HG02943 (cell line): Measurements from ENCODE around the gene HDAC10.

Experiments used
- ATAC-seq: cut with Tn5 transposase; IDR thresholded peaks from one replicate; pipeline ENCODE4 v1.9.1; 2021; ENCODE audit warnings: mild to moderate bottlenecking, low read depth, moderate library complexity; ENCODE audit not compliant: unreplicated experiment

Gene HDAC10

DNA sequence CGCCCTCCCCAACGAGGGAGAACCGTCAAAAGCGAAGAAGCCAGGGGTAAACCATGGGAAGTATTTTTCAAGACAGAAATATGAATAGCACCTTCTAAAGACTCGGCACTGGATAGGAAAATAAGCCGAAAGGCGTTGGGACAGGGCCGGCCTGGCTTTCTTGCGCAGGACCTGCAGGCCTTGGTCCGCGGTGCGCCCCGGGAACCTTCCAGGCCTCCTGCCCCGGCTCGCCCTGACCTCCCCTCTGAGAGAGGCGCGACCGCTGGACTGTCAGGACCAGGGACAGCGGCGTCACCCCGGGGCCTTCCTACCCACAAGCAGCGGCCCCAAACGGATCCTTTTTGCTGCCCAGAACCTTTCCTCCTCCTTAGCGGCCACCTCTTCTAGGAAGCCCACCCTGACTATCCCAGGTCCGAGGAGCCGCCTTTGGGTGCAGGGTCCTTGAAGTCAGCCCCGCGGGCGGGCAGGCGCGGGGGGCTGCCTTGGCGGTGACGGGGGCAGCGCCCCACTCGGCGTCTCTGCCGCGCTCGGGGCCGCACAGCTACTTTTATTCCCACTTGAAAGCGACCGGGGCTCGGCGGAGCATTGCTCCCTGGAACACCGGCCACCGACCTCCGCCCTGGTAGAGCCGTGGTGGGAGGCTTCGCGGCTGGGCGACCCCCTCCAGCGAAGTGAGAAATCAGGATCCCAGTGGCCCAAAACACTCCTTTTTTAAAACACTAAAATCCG, 19.8 kb upstream of the HDAC10 start:
- no peak for ATAC-seq

DNA sequence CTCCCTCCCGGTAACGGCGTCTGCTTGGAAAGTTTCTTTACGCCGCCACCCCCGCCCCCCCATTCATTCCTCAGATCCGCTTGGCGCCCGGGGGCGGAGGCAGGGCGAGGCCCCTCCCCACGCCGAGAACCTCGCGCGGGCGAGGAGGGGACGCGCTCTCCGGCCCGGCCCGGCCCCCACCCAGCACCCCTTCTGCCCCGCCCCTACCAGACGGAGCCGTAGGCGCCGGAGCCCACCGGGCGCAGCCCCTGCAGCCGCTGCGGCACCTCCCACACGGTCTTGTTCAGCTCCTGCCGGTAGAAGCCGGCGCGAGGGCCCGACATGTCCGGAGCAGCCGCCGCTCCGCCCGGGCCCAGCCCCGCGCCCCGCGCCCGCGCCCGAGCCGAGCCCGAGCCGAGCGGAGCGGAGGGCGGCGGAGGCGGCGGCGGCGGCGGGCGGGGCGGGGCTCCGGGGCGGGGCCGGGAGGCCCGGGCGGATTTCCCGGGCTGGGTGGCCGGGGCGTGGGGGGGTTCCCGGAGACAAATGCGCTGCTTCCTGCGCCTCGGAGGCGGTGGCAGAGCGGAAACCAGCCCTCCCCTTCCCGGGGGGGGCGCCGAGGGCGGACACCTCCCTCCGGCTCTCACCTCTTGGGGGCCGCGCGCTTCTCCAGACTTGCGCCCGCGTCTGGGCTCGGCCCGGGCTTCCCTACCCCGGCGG, 19.1 kb upstream of the HDAC10 start, which contains the start of gene MAPK11:
Gene MAPK11 (minus strand): TSS at position 411 of the 696 bp plus-strand sequence. CDS start 88 bp downstream, at position 323.
- ATAC-seq, result no peak

DNA sequence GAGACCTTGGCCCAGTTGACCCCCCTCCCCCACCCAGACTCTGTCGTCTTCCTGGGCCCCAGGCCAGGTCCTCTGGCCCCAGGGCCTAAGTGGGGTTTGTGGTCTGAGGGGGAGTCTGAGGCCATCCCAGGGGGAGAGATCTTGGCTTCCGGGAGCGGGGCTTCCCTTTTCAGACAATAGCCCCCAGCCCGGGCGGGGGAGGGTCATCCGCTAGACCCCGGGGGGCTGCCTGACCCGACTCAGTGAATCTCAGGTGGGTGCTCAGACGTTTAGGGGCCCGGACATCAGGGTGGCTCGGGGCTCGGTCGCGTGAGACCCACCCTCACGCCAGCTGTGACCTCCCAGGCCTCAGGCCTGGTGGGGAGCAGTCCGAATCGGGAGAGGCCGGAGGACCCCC, 18.5 kb upstream of the HDAC10 start:
- ATAC-seq, result no peak

DNA sequence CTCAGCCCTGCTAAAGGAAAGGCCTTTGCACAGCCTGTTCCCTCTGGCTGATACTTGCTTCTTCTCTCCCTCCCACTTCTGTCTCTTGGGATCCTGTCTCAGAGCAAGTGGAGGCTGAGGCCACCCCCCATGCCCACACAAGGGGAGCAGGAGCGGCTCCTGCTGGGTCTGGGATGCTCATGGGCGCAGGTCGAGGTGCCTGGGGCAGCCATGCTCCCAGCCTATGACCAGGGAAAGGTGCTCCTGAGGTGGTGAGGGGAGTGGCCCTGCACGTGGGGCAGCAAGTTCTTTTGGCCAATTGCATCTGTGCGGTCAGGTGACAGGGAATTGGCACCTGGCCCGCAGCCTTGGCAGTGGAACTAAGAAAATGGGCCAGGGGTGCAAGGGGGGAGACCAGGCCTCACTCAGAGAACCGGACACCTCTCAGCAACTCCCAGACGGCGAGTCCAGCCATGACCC, 17.6 kb upstream of the HDAC10 start:
- no peak for ATAC-seq

DNA sequence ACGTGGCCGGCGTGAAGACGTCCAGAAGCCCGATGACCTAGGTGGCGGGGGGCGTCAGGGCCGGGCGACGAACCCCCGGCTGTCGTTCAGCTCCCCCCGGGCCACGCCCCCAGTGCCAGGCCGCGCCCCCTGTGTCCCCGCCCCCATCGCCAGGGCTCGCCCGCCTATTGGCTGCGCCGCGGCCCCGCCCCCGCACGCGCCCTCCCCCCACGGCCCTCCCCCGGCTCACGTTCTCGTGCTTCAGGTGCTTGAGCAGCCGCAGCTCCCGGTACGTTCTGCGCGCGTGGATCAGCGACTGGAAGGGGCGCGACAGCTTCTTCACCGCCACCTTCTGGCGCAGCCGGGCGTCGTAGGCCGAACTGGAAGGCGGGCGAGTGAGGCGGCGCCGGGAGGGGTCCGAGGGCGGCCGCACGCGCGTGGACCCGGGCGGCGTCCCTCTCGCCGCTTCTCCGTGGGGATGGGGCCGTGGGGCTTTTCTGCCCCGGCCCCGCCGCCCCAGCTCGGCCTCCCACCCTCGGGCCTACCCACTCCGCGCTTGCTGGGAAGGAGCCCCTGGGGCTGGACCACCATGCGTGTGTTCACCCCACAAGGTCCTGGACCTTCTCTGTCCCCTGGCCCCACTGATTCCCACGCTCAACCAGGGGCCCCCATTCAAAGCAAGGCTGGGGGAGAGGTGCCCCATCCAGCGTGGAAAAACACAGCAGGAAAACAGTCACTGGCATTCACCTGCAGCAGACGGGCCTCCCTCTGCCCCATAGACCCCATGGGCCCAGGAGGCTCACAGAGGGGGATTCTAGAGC, 16.7 kb upstream of the HDAC10 start:
- ATAC-seq, result no peak

DNA sequence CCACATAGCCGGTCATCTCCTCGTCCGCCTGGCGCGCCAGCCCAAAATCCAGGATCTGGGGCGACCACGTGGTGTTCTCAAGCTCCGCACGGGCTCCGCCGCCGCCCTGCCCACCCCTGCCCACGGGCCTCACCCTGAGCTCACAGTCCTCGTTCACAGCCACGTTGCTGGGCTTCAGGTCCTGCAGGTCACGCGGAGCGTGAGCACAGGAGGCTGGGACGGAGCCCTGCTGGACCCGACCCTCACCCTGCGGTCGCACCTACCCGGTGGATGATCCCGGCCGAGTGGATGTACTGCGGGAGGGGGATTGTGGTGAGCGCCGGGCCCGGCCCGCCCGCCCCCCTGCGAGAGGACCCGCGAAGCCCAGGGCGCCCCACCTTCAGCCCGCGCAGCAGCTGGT, 15.9 kb upstream of the HDAC10 start:
- ATAC-seq, result no peak

DNA sequence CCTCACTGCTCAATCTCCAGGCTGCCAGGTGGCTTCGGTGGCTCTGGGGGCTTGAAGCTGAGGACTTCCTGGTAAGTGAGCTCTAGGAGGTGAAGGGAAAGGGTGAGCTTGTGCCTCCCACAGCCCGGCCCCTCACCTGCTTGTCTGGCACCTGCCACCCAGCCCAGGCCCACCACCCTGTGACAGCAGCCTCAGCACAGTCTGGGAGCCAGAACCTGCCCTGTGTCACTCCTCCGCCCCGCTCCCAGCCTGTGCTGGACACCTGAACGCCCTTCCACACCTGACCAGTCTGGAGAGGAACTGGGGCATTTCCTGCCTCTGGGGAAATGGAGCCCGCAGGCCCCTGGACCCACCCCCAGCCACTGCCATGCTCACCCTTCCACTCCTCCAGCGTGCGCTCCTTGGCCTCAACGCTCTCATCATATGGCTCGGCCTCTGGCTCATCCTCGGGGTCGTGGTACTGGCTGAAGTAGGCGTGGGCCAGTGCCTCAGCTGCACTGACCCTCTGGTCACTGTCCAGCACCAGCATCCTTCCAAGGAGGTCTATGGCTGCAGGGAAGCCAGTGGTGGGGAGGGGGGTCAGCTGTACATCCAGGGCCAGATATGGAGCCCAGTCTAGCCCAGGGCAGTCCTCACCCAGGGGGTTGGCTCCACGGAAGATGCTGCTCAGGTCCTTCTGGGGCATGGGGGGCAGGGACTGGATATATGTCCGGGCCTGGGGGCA, 14.0 kb upstream of the HDAC10 start:
- ATAC-seq, result no peak

DNA sequence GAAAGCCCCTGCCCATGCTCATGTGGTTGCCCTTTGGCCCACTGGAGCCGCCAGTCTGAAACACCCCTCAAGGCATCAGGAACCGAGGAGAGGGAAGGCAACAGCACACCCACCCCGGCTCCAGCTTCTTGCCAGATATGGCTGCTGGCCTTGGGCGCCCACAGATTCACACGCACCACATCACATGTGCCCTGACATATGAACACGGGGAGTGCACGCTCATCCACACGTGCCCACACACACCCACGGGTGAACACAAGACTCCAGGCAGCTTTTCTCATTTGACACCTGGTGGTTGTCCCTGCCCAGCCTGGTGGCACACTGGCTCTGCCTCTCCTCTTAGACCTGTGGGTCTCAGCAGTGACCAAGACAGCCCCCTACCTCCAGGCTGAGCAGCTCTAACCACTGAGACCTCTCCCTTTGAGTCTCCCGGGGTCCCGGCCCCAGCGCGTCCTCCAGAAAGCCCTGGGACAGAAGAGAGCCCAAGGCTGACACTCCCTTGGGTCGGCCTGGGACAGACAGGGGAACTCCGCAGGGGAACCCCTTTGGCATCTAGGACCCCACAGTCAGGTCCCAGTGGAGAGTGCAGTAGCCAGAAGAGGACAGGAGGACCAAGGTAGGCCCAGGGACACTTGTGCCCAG, 13.2 kb upstream of the HDAC10 start:
- no peak for ATAC-seq

DNA sequence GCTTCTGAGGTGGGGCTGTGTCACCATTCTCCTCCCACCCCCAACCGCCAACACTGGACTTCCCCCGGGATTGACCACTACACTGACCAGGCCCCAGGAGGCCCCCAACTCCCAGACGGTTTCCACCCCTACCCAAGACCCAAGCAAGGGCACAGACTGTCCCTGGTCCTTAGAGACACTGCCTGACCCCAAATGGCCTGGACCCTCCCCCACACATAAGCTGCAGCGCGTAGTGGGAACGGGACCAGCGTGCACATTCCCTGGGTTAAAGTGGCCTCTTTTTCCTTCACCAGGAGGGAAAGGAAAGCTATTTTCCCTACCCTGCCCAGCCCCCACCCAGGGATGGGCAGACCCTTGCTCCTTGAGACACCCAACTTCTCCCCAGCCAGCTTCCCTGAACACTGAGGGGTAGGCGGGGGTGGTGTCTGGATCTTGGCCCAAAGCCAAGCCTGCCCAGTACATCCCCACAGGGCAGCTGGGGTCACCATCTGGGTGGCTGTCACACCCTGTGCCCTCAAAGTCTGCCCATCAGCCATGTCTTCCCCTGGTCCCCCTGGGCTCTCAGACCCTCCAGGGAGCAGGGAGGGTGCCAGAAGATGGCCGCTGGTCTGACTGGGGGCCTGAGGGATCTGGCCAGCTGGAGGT, 12.0 kb upstream of the HDAC10 start:
- no peak for ATAC-seq

DNA sequence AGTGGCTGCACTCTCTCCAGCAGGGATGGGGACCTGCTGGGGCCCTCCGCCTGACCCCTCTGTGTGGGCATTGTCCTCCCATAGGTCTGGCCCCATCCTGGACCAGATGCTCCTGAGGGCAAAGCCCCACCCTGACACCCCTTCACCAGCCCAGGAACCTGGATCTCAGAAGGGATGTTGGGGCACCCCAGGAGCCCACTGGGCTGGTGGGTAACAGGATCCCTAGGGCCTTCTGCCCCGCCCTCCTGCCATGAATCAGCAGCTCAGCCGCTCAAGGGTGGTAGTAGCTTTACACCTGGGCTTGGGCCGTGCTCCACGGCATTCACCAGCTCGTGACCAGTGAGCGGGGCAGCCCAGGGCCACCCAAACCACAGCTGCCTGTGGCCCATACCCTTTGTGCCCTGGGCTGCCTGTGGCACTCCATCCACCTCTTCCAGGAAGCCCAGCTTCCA, 11.4 kb upstream of the HDAC10 start:
- ATAC-seq, result no peak

DNA sequence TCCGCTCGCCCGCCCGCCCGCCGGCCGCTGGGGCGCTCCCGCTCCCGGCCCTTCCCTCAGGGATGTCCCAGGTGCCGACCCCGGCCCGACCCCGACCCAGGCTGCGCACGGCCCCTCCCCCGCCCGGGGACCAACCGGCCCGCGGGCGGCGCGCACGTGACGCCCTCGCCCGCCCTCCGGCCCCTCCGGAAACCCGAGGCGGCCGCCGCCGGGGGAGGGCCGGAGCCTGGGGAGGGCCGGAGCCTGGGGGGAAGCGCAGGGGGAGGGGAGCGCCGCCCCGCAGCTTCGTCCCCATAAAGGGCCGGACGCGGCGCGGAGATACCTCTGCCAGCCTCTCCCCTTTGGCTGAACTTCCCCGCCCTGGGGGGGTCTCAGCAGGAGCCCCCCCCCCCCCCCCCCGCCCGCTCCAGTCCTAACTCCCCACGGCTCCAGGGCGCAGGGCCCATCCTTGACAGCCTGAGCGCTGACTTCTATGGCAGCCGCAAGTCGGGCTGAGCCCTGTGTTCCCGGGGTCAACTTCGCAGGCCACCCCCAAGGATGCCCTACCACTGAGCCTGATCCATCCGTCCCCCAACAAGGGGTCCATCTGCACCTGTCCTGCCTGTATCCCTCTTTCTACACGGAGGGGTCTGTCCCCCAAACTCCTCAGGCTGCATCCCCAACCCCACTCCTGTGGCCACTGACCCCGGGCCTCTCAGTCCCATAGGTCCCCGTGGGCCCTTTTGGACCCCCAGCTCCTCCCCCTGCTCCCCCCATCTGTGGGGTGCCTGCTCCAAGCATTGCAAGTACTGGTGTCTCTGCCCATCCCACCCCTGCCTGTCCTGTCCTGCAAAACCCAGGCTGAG, 10.8 kb upstream of the HDAC10 start, which contains the start of gene MAPK12:
Gene MAPK12 (minus strand): TSS at position 69 of the 845 bp plus-strand sequence. CDS start 174 bp downstream, outside the sequence.
- no peak for ATAC-seq

DNA sequence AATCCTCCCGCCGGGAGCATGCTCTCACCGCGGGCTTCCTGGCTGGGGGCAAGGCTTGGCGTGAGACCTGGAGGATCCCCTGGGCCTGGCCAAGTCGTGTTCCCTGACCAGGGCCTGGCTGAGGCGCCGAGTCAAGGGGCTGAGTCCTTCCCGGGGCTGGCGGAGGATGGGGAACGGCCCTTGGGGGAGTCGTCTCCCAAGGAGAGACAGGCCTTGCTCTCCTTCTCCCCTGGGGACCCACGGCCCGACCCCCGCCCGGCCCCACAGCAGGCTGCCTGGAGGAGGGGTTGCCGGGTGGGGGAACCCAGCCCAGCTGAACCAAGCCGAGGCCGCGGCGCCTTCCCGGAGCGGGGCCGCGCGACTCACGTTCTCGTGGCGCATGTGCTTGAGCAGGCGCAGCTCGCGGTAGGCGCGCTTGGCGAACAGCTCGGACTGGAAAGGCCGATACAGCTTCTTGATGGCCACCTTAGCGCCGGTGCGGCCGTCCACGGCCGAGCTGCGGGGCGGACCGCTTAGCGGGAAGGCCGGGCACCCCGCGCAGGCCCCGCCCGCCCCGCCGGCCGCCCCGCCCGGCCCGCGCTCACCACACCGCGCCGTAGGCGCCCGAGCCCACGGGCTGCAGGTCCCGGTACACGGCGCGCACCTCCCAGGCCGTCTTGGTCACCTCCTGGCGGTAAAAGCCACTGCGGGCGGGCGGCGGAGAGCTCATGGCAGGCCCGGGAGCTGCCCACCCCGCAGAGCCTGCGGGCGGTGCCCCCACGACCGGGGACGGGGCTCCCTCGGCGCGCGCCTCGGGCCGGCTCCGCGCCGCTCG, 9.9 kb upstream of the HDAC10 start:
- ATAC-seq, result no peak

DNA sequence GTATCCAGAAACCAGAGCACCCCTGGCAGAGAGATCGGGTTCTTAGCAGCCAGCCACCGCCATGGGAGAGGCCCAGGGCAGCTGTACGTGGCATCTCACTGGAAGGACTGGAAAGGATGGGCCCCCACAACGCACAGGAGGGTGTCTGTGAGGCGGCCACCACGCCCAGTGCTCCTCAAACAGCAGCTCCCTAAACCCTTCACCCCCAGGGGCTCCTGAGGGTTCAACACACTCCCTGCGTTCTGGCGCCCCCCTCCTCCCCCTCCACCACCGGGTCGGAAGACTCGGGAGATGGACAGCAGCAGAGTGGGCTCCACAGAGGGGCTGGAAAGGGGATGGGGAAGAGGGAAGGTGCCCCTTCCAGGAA, 9.4 kb upstream of the HDAC10 start:
- no peak for ATAC-seq

DNA sequence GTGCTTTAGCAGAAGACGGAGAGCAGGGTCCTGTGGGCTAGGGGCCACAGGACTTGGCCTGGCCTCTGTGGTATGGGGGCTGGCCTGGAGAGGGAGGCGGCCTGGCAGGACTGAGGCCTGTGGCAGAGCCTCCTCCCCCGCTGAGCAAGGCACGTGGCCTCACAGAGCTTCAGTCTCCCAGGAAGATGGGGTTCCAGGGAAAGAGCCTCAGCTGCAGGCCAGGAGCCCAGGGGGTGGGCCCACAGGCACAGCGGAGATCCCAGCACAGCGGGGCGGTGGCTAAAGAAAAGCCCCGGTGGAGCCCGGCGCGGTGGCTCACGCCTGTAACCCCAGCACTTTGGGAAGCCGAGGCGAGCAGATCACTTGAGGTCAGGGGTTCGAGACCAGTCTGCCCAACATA, 8.2 kb upstream of the HDAC10 start:
- ATAC-seq, result no peak

DNA sequence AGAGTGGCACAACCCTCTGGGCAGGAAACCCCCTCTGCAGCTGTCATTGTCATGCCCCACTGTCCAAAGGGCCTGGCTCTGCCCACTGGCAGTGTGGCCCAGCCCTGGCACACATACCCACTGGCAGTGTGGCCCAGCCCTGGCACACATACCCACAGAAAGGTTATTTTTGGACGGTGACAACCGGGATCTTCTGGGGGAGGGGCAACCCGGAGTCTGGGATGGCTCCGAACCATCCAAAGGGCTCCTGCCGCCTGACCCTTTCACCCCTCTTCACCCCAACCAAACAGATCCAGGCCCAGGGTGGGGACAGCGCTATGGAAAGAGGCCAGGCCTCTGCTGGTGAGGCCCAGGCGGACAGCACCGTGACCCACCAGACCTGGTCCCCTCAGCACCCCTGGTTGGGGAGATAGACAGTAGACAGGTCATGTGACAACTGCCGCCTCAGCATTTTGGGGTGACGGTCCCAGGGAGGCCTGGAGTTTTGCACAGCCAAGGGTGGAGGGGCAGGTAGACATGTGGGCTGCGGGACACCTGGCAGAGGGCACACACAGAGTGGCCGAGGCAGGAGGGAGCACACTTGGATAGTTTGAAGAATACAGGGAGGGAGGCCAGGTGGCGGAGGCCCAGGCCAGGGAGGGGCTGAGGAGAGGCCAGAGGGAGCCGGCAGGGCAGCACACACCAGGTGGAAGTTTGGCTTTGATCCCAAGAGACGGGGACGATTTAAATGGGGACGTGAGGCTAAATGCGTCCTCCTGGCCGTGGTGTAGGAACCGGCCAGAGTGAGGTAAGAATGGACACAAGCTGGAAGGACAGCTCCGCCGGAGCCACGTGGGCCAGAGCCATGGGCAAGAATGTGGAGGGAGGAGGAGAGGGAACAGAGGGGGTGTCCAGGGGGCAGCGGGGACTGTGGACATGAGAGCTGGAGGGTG, 7.6 kb upstream of the HDAC10 start:
- no peak for ATAC-seq

DNA sequence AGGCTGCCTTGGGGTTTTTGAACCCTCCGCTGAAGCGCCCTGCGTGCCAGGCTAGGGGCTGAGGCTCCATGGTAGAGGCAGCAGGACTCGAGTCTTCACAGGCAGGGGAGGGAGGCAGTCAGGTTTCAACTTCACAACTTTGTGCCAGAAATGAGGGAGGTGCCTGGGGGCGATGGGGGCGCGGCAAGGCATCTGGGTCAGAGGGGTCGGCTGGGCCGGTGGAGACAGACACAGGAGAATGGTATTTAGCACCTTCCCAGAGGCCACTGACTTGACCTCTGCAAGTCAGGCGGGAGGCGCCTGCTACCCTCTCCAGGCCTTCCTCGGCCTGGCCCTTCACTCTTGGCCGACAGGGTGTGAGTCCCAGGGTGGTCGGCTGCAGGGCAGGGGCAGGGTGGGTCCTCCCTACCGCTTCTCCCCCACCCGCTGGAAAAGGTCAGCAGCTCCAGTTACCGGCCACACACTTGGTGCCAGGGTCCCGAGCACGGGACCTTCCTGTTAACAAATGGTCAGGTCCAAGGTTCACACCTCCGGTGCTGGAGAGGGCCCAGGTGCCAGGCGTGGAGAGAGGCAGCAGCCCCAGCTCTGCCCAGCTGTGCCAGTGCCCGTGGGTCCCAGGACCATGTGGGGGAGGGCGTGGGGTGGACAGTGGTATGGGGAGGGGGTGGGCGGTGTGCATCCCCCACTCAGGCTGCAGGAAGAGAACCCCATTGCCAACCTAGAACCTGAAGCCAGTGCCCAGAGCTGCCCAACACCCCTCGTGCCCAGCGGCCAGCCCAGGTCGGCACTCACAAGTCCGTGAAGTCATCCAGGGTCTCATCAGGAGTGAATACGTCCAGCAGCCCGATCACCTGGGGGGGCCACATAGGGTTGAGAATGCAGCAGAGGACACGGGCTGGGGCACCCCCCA, 6.6 kb upstream of the HDAC10 start:
- ATAC-seq, result no peak
